Spleen (tissue), 11 donors: Measurements from ENCODE around the gene NOD1. TPM values are rescaled to one million over a fixed set of nuclear protein-coding genes. Genes with fewer than 3 reads are reported as not detected.

ENCODE experiments used
- DNase-seq: peaks from one replicate; pipeline ENCODE4 v3.0.0-alpha.2; 2020
- H3K27ac ChIP-seq, 8 donors: fragments of 200-600 bp; sonication (generic) in 7 of 8; 1 replicate in 4 of 8; 2 replicates in 4 of 8; pipeline versions ENCODE4 v1.5.0 to v1.8.0; 2016 to 2021; ENCODE audit warnings: inconsistent platforms in 4 of 8, mild to moderate bottlenecking in 4 of 8, moderate library complexity in 1 of 8
- H3K27me3 ChIP-seq, 7 donors: fragments of 200-600 bp; sonication (generic) in 6 of 7; replicated peaks in 1 of 7; 1 replicate in 4 of 7; 2 replicates in 3 of 7; pipeline versions ENCODE4 v1.5.0 to v1.8.0; 2016 to 2021; ENCODE audit warnings: inconsistent platforms in 3 of 7, mild to moderate bottlenecking in 1 of 7
- H3K36me3 ChIP-seq, 6 donors: fragments of 200-600 bp; sonication (generic) in 5 of 6; 1 replicate in 4 of 6; 2 replicates in 2 of 6; pipeline versions ENCODE4 v1.5.0 to v1.8.0; 2016 to 2021; ENCODE audit warnings: inconsistent platforms in 2 of 6
- H3K4me1 ChIP-seq, 6 donors: fragments of 200-600 bp; sonication (generic) in 5 of 6; 1 replicate in 3 of 6; 2 replicates in 3 of 6; pipeline versions ENCODE4 v1.5.0 to v1.8.0; 2016 to 2021; ENCODE audit warnings: inconsistent platforms in 3 of 6
- H3K4me3 ChIP-seq, 8 donors: fragments of 200-600 bp; sonication (generic) in 7 of 8; 1 replicate in 4 of 8; 2 replicates in 4 of 8; pipeline versions ENCODE4 v1.5.0 to v1.8.0; 2016 to 2021; ENCODE audit warnings: inconsistent platforms in 4 of 8, mild to moderate bottlenecking in 4 of 8, moderate library complexity in 2 of 8
- H3K9me3 ChIP-seq, 8 donors: fragments of 200-600 bp; sonication (generic) in 7 of 8; 1 replicate in 4 of 8; 2 replicates in 4 of 8; pipeline versions ENCODE4 v1.5.0 to v1.8.0; 2016 to 2021; ENCODE audit warnings: inconsistent platforms in 4 of 8
- POLR2A ChIP-seq, 3 donors: fragments of 450-650 bp; IDR thresholded peaks; one replicate each; pipeline ENCODE4 v1.5.1; 2017; ENCODE audit warnings: antibody characterized with exemption in 3 of 3, mild to moderate bottlenecking in 1 of 3
- POLR2AphosphoS5 ChIP-seq, 3 donors: sonication (generic); formaldehyde crosslinking; IDR thresholded peaks; one replicate each; pipeline ENCODE4 v1.5.1; 2017; ENCODE audit warnings: antibody characterized with exemption in 3 of 3
- WGBS, 5 donors: extraction: QIAGEN DNeasy Blood & Tissue Kit in 3 of 5; methylation state at CpG; one replicate each; pipeline versions ENCODE4 v1.1.5 to v1.1.7; 2013 to 2018; 5-methylcytosine and 5-hydroxymethylcytosine counted together
- intact Hi-C: fragments of 100-400 bp; cut with DNase I; formaldehyde crosslinking; loops from one replicate; pipeline ENCODE4 v1.15.0; 2023; ENCODE audit warnings: low total_unique reads
- polyA plus RNA-seq, 3 donors: library from polyadenylated mRNA; stranded (reverse); fragments of 200-250 nt; gene quantifications; one replicate each; pipeline ENCODE4 v1.2.1, GENCODE V29; 2013
- total RNA-seq, 7 donors: library from RNA; depleted of rRNA in 3 of 7; stranded (reverse); fragments of >200 nt in 3 of 7; fragmentation: NEBNext Ultra II Directional in 4 of 7; extraction: Animal tissue kit (Norgen Biotek cat#: 25700) in 4 of 7; gene quantifications; one replicate each; pipeline versions ENCODE4 v1.1.0 to v1.2.1, GENCODE V29; 2016 to 2021
- TF ChIP-seq, protein P1 (sequence below), 11 experiments: fragments of 200-600 bp in 7 of 11; fragments of 450-650 bp in 4 of 11; sonication (generic) in 4 of 11; IDR thresholded peaks in 8 of 11; conservative IDR thresholded peaks in 3 of 11; 1 replicate in 7 of 11; 2 replicates in 4 of 11; pipeline versions ENCODE4 v1.4.0 to v1.8.0; 2016 to 2021; ENCODE audit warnings: antibody characterized with exemption in 11 of 11, inconsistent platforms in 4 of 11, mild to moderate bottlenecking in 1 of 11
- donor health status: healthy with polysubstance abuse.
- donor health status: DM: no; HTN: no; CAD: no; lungs with moderate emphysema.
- donor health status: DM: no; HTN: no; CAD: no.
- donor health status: Bipolar disorder and iron deficiency.
- donor health status: healthy.
- donor health status: DM: no; HTN: no; CAD: no.
- donor health status: DM: yes; HTN: yes; CAD: no.

The NOD1 gene
- total and polyA plus RNA-seq, 10 donors: 11.0 to 40.8 (median 33.5) TPM

DNA sequence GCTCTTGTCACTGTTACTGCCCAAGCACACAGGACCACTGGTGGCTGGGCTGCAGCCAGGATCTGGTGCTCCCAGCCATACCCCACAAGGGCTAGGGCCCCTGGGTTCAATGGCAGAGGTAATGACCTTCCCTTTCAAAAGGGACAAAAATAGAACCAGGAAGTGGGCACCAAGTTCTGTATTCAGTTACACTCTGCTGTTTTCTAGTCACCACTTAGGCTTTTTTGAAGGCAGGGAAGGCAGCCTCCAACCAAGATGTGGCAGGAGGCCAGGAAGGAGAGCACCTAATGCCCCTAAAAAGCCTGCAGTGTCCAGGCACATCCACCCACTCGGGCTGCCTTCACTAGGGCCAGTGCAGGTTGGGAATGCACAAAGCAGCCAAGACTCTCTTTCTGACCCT lies 47.8 kb downstream of the NOD1 start:
- peaks cover 0 to 96% (median 36%) of the 10 kb centered on the region in 6 donors for H3K36me3 ChIP-seq
- H3K4me3 ChIP-seq: no peak overlapping the region
- intact Hi-C loops: no loop called here
- no peaks in the 10 kb centered on the region for H3K9me3 ChIP-seq
- H3K27ac ChIP-seq: peak overlapping the region in 7 of 8 donors; percentile 2 to 77 (median 67)
- TF ChIP-seq POLR2AphosphoS5 (IDR thresholded peaks at IDR 0.05): peak in 1 of 3 donors; percentile 23
- TF ChIP-seq, protein P1, sequence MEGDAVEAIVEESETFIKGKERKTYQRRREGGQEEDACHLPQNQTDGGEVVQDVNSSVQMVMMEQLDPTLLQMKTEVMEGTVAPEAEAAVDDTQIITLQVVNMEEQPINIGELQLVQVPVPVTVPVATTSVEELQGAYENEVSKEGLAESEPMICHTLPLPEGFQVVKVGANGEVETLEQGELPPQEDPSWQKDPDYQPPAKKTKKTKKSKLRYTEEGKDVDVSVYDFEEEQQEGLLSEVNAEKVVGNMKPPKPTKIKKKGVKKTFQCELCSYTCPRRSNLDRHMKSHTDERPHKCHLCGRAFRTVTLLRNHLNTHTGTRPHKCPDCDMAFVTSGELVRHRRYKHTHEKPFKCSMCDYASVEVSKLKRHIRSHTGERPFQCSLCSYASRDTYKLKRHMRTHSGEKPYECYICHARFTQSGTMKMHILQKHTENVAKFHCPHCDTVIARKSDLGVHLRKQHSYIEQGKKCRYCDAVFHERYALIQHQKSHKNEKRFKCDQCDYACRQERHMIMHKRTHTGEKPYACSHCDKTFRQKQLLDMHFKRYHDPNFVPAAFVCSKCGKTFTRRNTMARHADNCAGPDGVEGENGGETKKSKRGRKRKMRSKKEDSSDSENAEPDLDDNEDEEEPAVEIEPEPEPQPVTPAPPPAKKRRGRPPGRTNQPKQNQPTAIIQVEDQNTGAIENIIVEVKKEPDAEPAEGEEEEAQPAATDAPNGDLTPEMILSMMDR (IDR thresholded peaks at IDR 0.05 in 8 of 11, conservative IDR thresholded peaks at IDR 0.05 in 3 of 11): no peak
- peaks cover 39 to 83% (median 78%) of the 10 kb centered on the region in 6 donors for H3K4me1 ChIP-seq
- no peaks in the 10 kb centered on the region for H3K27me3 ChIP-seq
- 13 to 46% (median 22%) methylated on average over 1 of the region's 1 CpG for WGBS, 5 donors
- DNase-seq: no peak

- H3K27me3 ChIP-seq: no peaks in the 10 kb centered on the region
- intact Hi-C loops: no loop called here
- TF ChIP-seq, protein P1 (IDR thresholded peaks at IDR 0.05 in 8 of 11, conservative IDR thresholded peaks at IDR 0.05 in 3 of 11): no peak
- TF ChIP-seq POLR2AphosphoS5 (IDR thresholded peaks at IDR 0.05) (peak in 1 of 3 donors; percentile 18), POLR2A (IDR thresholded peaks at IDR 0.05) (no peak)
- no peaks in the 10 kb centered on the region for H3K9me3 ChIP-seq
- DNase-seq: no peak
- 52 to 58% (median 54%) methylated on average over 7 of the region's 7 CpGs for WGBS, 5 donors
- no peak overlapping the region for H3K4me3 ChIP-seq
- peaks cover 0 to 96% (median 36%) of the 10 kb centered on the region in 6 donors for H3K36me3 ChIP-seq
- peaks cover 36 to 78% (median 74%) of the 10 kb centered on the region in 6 donors for H3K4me1 ChIP-seq
- peak overlapping the region in 7 of 8 donors; percentile 2 to 77 (median 67) for H3K27ac ChIP-seq
Measured at GRCh38 chr7:30430276-30430675, 48.3 kb downstream of the NOD1 start.

GRCh38 chr7:30429156-30429530 lies 49.4 kb downstream of the NOD1 start:
- Histone ChIP-seq H3K4me1 (peaks cover 26 to 70% (median 62%) of the 10 kb centered on the region in 6 donors), H3K4me3 (no peak overlapping the region), H3K27me3 (no peaks in the 10 kb centered on the region), H3K9me3 (no peaks in the 10 kb centered on the region), H3K36me3 (peaks cover 0 to 96% (median 40%) of the 10 kb centered on the region in 6 donors), H3K27ac (peak overlapping the region in 7 of 8 donors; percentile 11 to 77 (median 67))
- TF ChIP-seq POLR2A (IDR thresholded peaks at IDR 0.05) (no peak), POLR2AphosphoS5 (IDR thresholded peaks at IDR 0.05) (no peak)
- TF ChIP-seq, protein P1 (IDR thresholded peaks at IDR 0.05 in 8 of 11, conservative IDR thresholded peaks at IDR 0.05 in 3 of 11): no peak
- WGBS, 5 donors: 64 to 80% (median 75%) methylated on average over 5 of the region's 5 CpGs
- intact Hi-C loops: no loop called here
- DNase-seq: no peak

GRCh38 chr7:30428246-30429155 lies 50.1 kb downstream of the NOD1 start:
- WGBS, 5 donors: 71 to 79% (median 76%) methylated on average over 7 of the region's 7 CpGs
- intact Hi-C loops: no loop called here
- peaks cover 21 to 70% (median 59%) of the 10 kb centered on the region in 6 donors for H3K4me1 ChIP-seq
- H3K9me3 ChIP-seq: no peaks in the 10 kb centered on the region
- H3K27me3 ChIP-seq: no peaks in the 10 kb centered on the region
- H3K4me3 ChIP-seq: no peak overlapping the region
- H3K27ac ChIP-seq: peak overlapping the region in 7 of 8 donors; percentile 11 to 77 (median 67)
- DNase-seq: no peak
- peaks cover 0 to 95% (median 39%) of the 10 kb centered on the region in 6 donors for H3K36me3 ChIP-seq
- TF ChIP-seq POLR2AphosphoS5 (IDR thresholded peaks at IDR 0.05) (peak in 1 of 3 donors; percentile 25), POLR2A (IDR thresholded peaks at IDR 0.05) (no peak)
- TF ChIP-seq, protein P1 (IDR thresholded peaks at IDR 0.05 in 8 of 11, conservative IDR thresholded peaks at IDR 0.05 in 3 of 11): no peak
